Measurements from ENCODE around the gene GUCA1A. TPM values are rescaled to one million over a fixed set of nuclear protein-coding genes. Genes with fewer than 3 reads are reported as not detected.

GUCA1A gene
- total RNA-seq (2022; extraction: Qiagen RNA extraction): not detected in 5 replicates

DNA sequence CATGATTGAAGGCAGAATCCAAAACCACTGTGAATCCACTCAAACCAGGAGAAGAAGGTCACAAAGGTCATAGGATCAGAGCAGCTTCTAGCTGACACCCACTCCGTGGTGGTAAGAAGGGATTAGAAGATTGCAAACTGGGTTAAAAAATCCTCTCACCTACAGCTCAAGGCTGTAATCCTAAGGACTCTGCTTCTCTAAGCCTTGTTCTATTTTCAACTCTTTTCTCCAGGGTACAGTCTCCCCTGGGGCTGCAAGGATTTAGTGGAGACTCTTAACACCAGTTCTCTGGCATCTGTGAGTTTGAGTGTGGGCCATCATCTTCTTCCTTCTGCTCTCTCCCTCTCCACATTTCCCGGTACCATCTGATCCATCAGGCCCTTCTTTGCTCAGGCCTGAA is at the start of gene GUCA1A:
Gene GUCA1A (plus strand): TSS at position 264 of the 400 bp plus-strand sequence. CDS start 250 bp downstream, outside the sequence.

DNA sequence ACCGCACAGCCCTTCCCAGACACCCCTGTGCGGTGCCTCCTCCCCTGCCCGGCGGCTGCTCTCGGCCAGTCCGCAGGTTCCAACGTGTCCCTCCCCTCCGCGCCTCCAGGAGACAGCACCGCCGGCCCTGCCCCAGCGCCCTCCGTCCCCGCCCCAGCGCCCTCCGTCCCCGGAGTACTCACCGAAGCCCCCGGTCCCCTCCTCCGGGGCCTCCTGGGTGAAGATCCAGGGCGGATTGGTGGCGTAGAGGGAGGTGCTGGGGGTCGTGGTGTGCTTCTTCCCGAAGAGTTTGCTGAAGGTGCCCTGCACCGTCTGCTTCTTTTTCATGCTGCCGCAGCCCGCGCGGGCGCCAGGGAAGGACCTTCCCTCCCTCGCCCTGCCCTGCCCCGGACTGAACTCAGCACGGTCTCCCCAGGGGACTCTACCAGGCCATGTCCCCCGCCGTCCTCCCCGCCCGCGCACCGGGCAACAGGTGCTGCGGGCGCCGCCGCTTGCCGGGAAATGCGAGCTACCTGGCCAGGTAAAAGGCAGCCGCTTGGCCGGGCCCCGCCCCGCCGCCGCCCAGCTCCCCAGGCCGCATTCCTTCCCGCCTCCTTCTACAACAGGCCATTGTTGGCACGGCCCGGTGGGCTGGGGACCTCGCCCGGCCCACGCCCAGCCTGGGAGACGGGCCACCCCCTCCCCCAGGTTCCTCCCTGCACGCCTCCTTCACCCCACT is 30.9 kb upstream of the GUCA1A start, which contains the start of gene C6orf132:
Gene C6orf132 (minus strand): TSS at position 503 of the 718 bp plus-strand sequence. CDS start 176 bp downstream, at position 327.

GRCh38 chr6:42217519-42218367 is 44.6 kb downstream of the GUCA1A start, which contains the start of gene MRPS10:
TSS of gene MRPS10 (minus strand) at chr6:42217861. CDS start at chr6:42217849, 12 bp downstream.

Other genes with a start within 250 kb of the GUCA1A start
- 122 to 200 TPM (median 189 TPM) in 5 replicates for gene CCND3, start 231.6 kb upstream of the GUCA1A start, total RNA-seq (2022; extraction: Qiagen RNA extraction)
- gene TAF8, start 122.8 kb upstream of the GUCA1A start, total RNA-seq (2022; extraction: Qiagen RNA extraction): 11.5 to 15.0 TPM (median 13.3 TPM) in 5 replicates
- 1.2 to 1.8 TPM (median 1.6 TPM) in 5 replicates for gene C6orf132, start 30.7 kb upstream of the GUCA1A start, total RNA-seq (2022; extraction: Qiagen RNA extraction)
- 0.26 to 0.53 TPM (median 0.38 TPM) in 5 replicates for gene GUCA1B, start 21.6 kb downstream of the GUCA1A start, total RNA-seq (2022; extraction: Qiagen RNA extraction)
- gene MRPS10, start 44.5 kb downstream of the GUCA1A start, total RNA-seq (2022; extraction: Qiagen RNA extraction): 34.7 to 42.0 TPM (median 37.4 TPM) in 5 replicates